Stimulated activated CD8-positive, alpha-beta memory T cell treated with anti-CD3 and anti-CD28 coated beads, Interleukin-7, amount 100 ng/mL, for 4 hours (primary cell): Measurements from ENCODE around the gene ARMC12.
"Not testable (repeated sequence)": the region's sequence is repeated elsewhere in the genome, so short reads cannot be mapped to it uniquely, and the experiment has no call there.

Source experiments
- DNase-seq, 2 donors: peaks; one replicate each; pipeline ENCODE4 v3.0.0-alpha.2; 2020; ENCODE audit warnings: low read depth in 2 of 2

Gene ARMC12

GRCh38 chr6:35734319-35734718, 2.5 kb upstream of the ARMC12 start:
- not testable (repeated sequence) for DNase-seq

GRCh38 chr6:35735452-35735851, 1.4 kb upstream of the ARMC12 start:
- no peak for DNase-seq

GRCh38 chr6:35736253-35736894, 458 bp upstream of the ARMC12 start:
- DNase-seq: peak; percentile 70 to 77

GRCh38 chr6:35737413-35738211, 780 bp downstream of the ARMC12 start:
- no peak for DNase-seq

- DNase-seq: no peak
Observed at GRCh38 chr6:35739645-35740524, 3.1 kb downstream of the ARMC12 start.

- no peak for DNase-seq
Observed at GRCh38 chr6:35742842-35743241, 6.0 kb downstream of the ARMC12 start.

GRCh38 chr6:35745509-35745908, 8.7 kb downstream of the ARMC12 start:
- DNase-seq: no peak

- no peak for DNase-seq
Observed at GRCh38 chr6:35746516-35746915, 9.7 kb downstream of the ARMC12 start.

GRCh38 chr6:35747877-35748276, 11.0 kb downstream of the ARMC12 start:
- DNase-seq: no peak

GRCh38 chr6:35750557-35750956, 13.7 kb downstream of the ARMC12 start:
- DNase-seq: no peak

- no peak for DNase-seq
Observed at GRCh38 chr6:35751594-35751993, 14.8 kb downstream of the ARMC12 start.

- DNase-seq: no peak
Observed at GRCh38 chr6:35752330-35752729, 15.5 kb downstream of the ARMC12 start.

- no peak for DNase-seq
Observed at GRCh38 chr6:35754452-35755277, 17.8 kb downstream of the ARMC12 start.

- DNase-seq: no peak
Observed at GRCh38 chr6:35755278-35755924, 18.6 kb downstream of the ARMC12 start.

- DNase-seq: no peak
Observed at GRCh38 chr6:35757456-35758123, 20.8 kb downstream of the ARMC12 start.

GRCh38 chr6:35759426-35759825, 22.6 kb downstream of the ARMC12 start:
- DNase-seq: no peak

- DNase-seq: no peak
Observed at GRCh38 chr6:35765739-35766138, 28.9 kb downstream of the ARMC12 start.

GRCh38 chr6:35769211-35769610, 32.4 kb downstream of the ARMC12 start:
- no peak for DNase-seq

GRCh38 chr6:35771343-35771627, 34.5 kb downstream of the ARMC12 start:
- no peak for DNase-seq

- DNase-seq: no peak
Observed at GRCh38 chr6:35774116-35774794, 37.4 kb downstream of the ARMC12 start.
